K562 (cell line): ENCODE measurements around the gene ASMT. TPM values are rescaled to one million over a fixed set of nuclear protein-coding genes. Genes with fewer than 3 reads are reported as not detected.

Experiments
- ATAC-seq: fragments of 200-7000 bp; cut with Tn5 transposase; 3 replicates; pipeline ENCODE4 v1.9.1; 2020; ENCODE audit warnings: moderate library complexity
- BruUV-seq: library from RNA; stranded (reverse); fragments of 400-500 nt; replicated peaks from 2 replicates; lab custom pipeline; 2021; lab: Mats Ljungman, UMichigan
- CTCF ChIA-PET: fragments of 300-600 bp; formaldehyde crosslinking; extraction: SDS; loops from one replicate; lab custom pipeline; 2021; ENCODE audit warnings: low intra/inter-chr PET ratio; lab: Yijun Ruan, JAX
- POLR2A ChIA-PET: fragments of 300-600, 350-650 bp; sonication (Branson Sonifier 250); formaldehyde crosslinking; extraction: SDS; loops from one replicate; lab custom pipeline; 2021; ENCODE audit warnings: antibody characterized with exemption, inconsistent platforms; lab: Yijun Ruan, JAX
- DNase-seq, 4 experiments: peaks; one replicate each; pipeline versions ENCODE4 v3.0.0 to v3.0.0-alpha.2; 2011 to 2018; ENCODE audit warnings: low spot score in 3 of 4, mixed read lengths in 3 of 4; ENCODE audit errors: extremely low read depth in 1 of 4
- FAIRE-seq: peaks from 2 replicates; lab custom pipeline; 2011; peaks lifted over from hg19 to GRCh38; lab: Jason Lieb, UNC
- H2AFZ ChIP-seq: 2 replicates; pipeline ENCODE4 v1.6.0; 2011; ENCODE audit warnings: low read depth, low read length, control low read depth, inconsistent platforms
- H3K27ac ChIP-seq: fragments of 200-600 bp; 3 replicates; pipeline ENCODE4 v1.8.0; 2011; ENCODE audit warnings: low read depth, mild to moderate bottlenecking, control low read depth, inconsistent platforms, low read length, moderate library complexity, mixed read lengths; ENCODE audit errors: extremely low read depth
- H3K27me3 ChIP-seq, 2 experiments: fragments of 300-600 bp in 1 of 2; 2 replicates in 1 of 2; 3 replicates in 1 of 2; pipeline versions ENCODE4 v1.6.0 to v1.8.0; 2011; ENCODE audit warnings: inconsistent platforms in 2 of 2, low read length in 2 of 2, mild to moderate bottlenecking in 1 of 2, mixed read lengths in 1 of 2, moderate library complexity in 1 of 2; ENCODE audit not compliant: control insufficient read depth in 2 of 2, insufficient read depth in 2 of 2
- H3K36me3 ChIP-seq: fragments of 300-600 bp; 3 replicates; pipeline ENCODE4 v1.8.0; 2011; ENCODE audit warnings: mild to moderate bottlenecking, low read length, inconsistent platforms; ENCODE audit not compliant: control insufficient read depth, insufficient read depth
- H3K4me1 ChIP-seq, 2 experiments: fragments of 200-600 bp in 1 of 2; replicated peaks in 1 of 2; 2 replicates in 1 of 2; 3 replicates in 1 of 2; pipeline versions ENCODE4 v1.5.1 to v1.8.0; 2011; ENCODE audit warnings: inconsistent platforms in 2 of 2, low read length in 2 of 2, mild to moderate bottlenecking in 1 of 2, mixed read lengths in 1 of 2, moderate library complexity in 1 of 2; ENCODE audit not compliant: control insufficient read depth in 2 of 2, insufficient read depth in 2 of 2
- H3K4me2 ChIP-seq: 2 replicates; pipeline ENCODE4 v1.6.1; 2011; ENCODE audit warnings: low read length, control low read depth, inconsistent platforms, mixed read lengths; ENCODE audit not compliant: insufficient read depth
- H3K4me3 ChIP-seq: fragments of 200-600 bp; sonication (generic), shearing (Covaris generic); 2 replicates; pipeline ENCODE4 v1.5.1; 2016; ENCODE audit warnings: control low read depth, inconsistent platforms
- H3K79me2 ChIP-seq: fragments of 200-600 bp; 3 replicates; pipeline ENCODE4 v1.8.0; 2011; ENCODE audit warnings: low read length, inconsistent platforms; ENCODE audit not compliant: control insufficient read depth, insufficient read depth
- H3K9ac ChIP-seq, 2 experiments: 2 replicates each; pipeline versions ENCODE4 v1.6.0 to v1.6.1; 2011; ENCODE audit warnings: low read depth in 2 of 2, low read length in 2 of 2, control low read depth in 1 of 2, inconsistent platforms in 1 of 2, mild to moderate bottlenecking in 1 of 2, mixed read lengths in 1 of 2; ENCODE audit not compliant: insufficient read depth in 1 of 2
- H3K9me1 ChIP-seq: one replicate; pipeline ENCODE4 v1.6.0; 2011; ENCODE audit warnings: inconsistent platforms, mild to moderate bottlenecking, low read length, moderate library complexity; ENCODE audit not compliant: control insufficient read depth, insufficient read depth
- H3K9me3 ChIP-seq: replicated peaks from 2 replicates; pipeline ENCODE4 v1.5.1; 2011; ENCODE audit warnings: low read depth, low read length, inconsistent platforms; ENCODE audit not compliant: control insufficient read depth, insufficient read depth
- H4K20me1 ChIP-seq: replicated peaks from 2 replicates; pipeline ENCODE4 v1.6.1; 2011; ENCODE audit warnings: low read length, inconsistent platforms, mixed read lengths; ENCODE audit not compliant: control insufficient read depth, insufficient read depth
- GATA2 ChIP-seq: sonication (generic); formaldehyde crosslinking; IDR thresholded peaks from 2 replicates; pipeline ENCODE4 v1.4.0; 2020; ENCODE audit warnings: mild to moderate bottlenecking, missing genetic modification reagents
- KLF6 ChIP-seq: fragments of 250-450 bp; sonication (Bioruptor Pico); IDR thresholded peaks from 2 replicates; pipeline ENCODE4 v1.4.0; 2020; ENCODE audit warnings: mild to moderate bottlenecking, moderate library complexity, borderline replicate concordance
- PRMT5 ChIP-seq: sonication (generic); formaldehyde crosslinking; IDR thresholded peaks from 2 replicates; pipeline ENCODE4 v1.5.0; 2020; ENCODE audit warnings: missing genetic modification reagents
- PTRF ChIP-seq: fragments of 450-650 bp; IDR thresholded peaks from 2 replicates; pipeline ENCODE4 v1.6.1; 2016; ENCODE audit warnings: mild to moderate bottlenecking, missing genetic modification characterization, missing compliant biosample characterization
- TGIF2 ChIP-seq: sonication (generic); formaldehyde crosslinking; IDR thresholded peaks from 2 replicates; pipeline ENCODE4 v1.8.1; 2022; ENCODE audit warnings: mild to moderate bottlenecking, missing genetic modification reagents, moderate library complexity
- WGBS: fragments of 100-300 bp; shearing (Covaris generic); methylation state at CpG from one replicate; pipeline ENCODE4 v1.1.6; 2016; ENCODE audit warnings: low coverage, mixed read lengths; ENCODE audit not compliant: insufficient coverage; ENCODE audit errors: missing lambda C conversion rate; 5-methylcytosine and 5-hydroxymethylcytosine counted together
- in situ Hi-C: fragments of 300-500 bp; cut with MboI; formaldehyde crosslinking; loops from 4 replicates; pipeline ENCODE4 v1.15.0; 2018; ENCODE audit warnings: inconsistent platforms, mixed read lengths
- intact Hi-C: fragments of 100-400 bp; cut with micrococcal nuclease; formaldehyde crosslinking; loops from 2 replicates; pipeline ENCODE4 v1.14.2; 2022
- polyA plus RNA-seq, 8 experiments: library from polyadenylated mRNA; depleted of rRNA in 4 of 8; stranded (reverse) in 5 of 8; unstranded in 3 of 8; fragments of >200 nt; fragmentation: Nextera tagmentation in 2 of 8; fragmentation: Illumina TruSeq in 1 of 8; extraction: Ambion mirVana in 2 of 8; extraction: Trizol in 1 of 8; gene quantifications; 2 replicates each; pipeline versions ENCODE4 v1.2.1 to v1.2.3, GENCODE V29; 2011 to 2014; ENCODE audit warnings: inconsistent platforms in 1 of 8, missing spikeins in 1 of 8
- total RNA-seq, 7 experiments: library from RNA; depleted of rRNA in 6 of 7; stranded (reverse); fragments of >200 nt in 6 of 7; fragmentation: Illumina TruSeq in 2 of 7; extraction: Trizol in 2 of 7; gene quantifications; 2 replicates each; pipeline versions ENCODE4 v1.2.1 to v1.2.3, GENCODE V29; 2011 to 2021; ENCODE audit warnings: low replicate concordance in 1 of 7
- TF ChIP-seq, protein P1 (sequence below): fragments of 250-450 bp; sonication (Bioruptor Pico); IDR thresholded peaks from 2 replicates; pipeline ENCODE4 v1.4.0; 2020; ENCODE audit warnings: borderline replicate concordance
- TF ChIP-seq, protein P2 (sequence below): fragments of 450-650 bp; IDR thresholded peaks from 2 replicates; pipeline ENCODE4 v1.6.1; 2016; ENCODE audit warnings: borderline replicate concordance

ASMT gene
- total and polyA plus RNA-seq, 9 of the 15 experiments (the other 6 are each of a cell fraction or from before 2014, with no cell fraction given): 0.06 TPM; not detected in 8

DNA sequence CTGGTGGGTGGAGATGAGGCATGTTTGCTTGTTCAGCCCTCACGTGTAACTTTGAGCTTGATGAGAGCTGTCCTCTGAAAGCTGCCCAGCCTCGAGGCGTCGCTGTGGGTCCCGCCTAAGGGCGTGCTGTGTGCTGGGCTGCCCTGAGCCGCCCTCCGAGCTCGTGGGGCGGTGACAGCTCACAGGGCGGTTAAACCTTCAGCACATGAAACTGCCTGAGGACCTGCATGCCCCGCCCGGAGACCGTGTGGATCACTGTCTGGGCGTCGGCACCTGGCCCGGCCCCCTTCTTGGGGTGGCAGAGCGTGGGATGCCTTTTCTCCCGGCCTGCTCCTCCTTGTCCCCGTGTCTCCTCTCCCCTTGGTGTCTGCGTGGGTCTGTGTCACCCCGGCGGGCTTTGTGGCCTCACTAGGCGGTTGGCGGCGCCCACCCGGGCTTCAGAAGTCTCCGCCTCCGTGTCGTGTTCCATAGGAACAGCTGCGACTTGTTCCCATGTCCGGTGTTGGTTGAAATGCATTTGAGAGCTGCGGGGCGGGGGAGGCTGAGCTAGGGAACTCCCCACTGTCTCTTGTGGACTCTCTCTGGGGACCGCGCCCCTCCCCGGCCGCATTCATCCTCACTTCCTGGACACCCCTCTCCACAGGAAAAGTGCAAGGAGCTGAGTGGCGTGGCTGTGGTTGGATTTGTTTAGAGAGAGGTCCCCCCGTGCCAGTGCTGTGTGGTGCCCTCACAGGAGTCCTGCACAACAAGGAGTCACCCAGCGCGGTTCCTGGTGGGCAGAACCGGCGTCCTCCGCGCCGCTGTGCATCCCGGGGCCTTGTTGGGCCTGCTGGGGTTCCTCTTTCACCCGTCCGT, 16.6 kb upstream of the ASMT start (continued):
- no peak for TF ChIP-seq GATA2
- TF ChIP-seq, protein P1, sequence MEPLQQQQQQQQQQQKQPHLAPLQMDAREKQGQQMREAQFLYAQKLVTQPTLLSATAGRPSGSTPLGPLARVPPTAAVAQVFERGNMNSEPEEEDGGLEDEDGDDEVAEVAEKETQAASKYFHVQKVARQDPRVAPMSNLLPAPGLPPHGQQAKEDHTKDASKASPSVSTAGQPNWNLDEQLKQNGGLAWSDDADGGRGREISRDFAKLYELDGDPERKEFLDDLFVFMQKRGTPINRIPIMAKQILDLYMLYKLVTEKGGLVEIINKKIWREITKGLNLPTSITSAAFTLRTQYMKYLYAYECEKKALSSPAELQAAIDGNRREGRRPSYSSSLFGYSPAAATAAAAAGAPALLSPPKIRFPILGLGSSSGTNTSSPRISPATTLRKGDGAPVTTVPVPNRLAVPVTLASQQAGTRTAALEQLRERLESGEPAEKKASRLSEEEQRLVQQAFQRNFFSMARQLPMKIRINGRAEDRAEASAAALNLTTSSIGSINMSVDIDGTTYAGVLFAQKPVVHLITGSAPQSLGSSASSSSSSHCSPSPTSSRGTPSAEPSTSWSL (CRISPR knock-in tag): no peak
- no peak for TF ChIP-seq TGIF2 (CRISPR knock-in tag)
- TF ChIP-seq KLF6 (CRISPR knock-in tag): no peak
- no peak for TF ChIP-seq PRMT5 (CRISPR knock-in tag)

DNA sequence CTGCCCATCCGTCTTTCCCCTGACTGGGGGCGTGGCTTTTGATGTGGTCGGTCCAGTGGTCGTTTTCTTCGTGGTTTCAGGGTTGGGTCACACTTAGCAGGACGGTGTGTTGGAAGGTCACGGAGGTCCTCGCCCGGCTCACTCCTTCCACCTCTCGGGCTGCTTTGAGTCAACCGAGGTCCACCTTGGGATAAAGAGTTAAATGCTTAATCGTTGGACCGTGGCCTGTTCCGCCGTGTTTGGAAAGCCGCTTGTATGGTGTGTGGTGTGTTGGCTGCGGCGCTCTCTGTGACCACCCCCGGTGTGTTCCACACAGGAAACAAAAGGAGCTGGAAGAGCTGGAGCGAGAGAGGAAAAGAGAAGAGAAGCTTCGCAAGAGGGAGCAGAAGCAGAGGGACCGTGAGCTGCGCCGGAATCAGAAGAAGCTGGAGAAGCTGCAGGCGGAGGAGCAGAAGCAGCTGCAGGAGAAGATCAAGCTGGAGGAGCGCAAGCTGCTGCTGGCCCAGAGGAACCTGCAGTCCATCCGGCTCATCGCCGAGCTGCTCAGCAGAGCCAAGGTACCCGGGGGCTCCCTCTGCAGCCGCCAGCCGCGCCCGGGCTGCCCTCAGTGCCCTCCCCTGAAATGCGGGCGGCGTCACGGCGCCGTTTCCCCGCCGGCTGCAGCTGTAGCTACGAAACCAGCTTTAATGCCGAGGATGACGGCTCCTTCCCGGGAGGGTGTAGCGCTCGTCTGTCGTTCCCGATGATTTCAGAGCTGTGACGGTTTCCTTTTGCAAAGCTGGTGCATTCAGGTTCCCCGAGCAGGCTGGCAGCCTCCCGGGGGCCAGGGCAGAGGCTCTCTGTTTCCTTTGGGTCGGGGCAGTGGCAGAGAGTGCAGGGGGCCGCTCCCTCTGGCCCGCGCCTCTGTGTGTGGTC, 15.7 kb upstream of the ASMT start:
- no TSS peak for BruUV-seq
- DNase-seq: no peak
- Histone ChIP-seq H3K27me3 (no peaks in the 10 kb centered on the region), H3K27ac (no peak overlapping the region), H3K9ac (no peak overlapping the region), H3K4me2 (no peak overlapping the region), H3K9me1 (no peaks in the 10 kb centered on the region), H3K4me3 (no peak overlapping the region), H2AFZ (no peak overlapping the region), H3K4me1 (peaks cover 0 to 12% of the 10 kb centered on the region in 2 experiments; a peak in 1 of 5 replicates), H4K20me1 (no peaks in the 10 kb centered on the region), H3K9me3 (no peaks in the 10 kb centered on the region), H3K36me3 (peaks cover 77% of the 10 kb centered on the region; the same call in 2 of the 3 replicates), H3K79me2 (peaks cover 13% of the 10 kb centered on the region)
- intact Hi-C loops (no loop called here), in situ Hi-C loops (no loop called here)
- ChIA-PET POLR2A (no interaction called here), CTCF (no interaction called here)
- WGBS: 90% methylated on average over 21 of the region's 57 CpGs
- FAIRE-seq: no peak
- no peak for TF ChIP-seq PTRF (tag)
- TF ChIP-seq, protein P2, sequence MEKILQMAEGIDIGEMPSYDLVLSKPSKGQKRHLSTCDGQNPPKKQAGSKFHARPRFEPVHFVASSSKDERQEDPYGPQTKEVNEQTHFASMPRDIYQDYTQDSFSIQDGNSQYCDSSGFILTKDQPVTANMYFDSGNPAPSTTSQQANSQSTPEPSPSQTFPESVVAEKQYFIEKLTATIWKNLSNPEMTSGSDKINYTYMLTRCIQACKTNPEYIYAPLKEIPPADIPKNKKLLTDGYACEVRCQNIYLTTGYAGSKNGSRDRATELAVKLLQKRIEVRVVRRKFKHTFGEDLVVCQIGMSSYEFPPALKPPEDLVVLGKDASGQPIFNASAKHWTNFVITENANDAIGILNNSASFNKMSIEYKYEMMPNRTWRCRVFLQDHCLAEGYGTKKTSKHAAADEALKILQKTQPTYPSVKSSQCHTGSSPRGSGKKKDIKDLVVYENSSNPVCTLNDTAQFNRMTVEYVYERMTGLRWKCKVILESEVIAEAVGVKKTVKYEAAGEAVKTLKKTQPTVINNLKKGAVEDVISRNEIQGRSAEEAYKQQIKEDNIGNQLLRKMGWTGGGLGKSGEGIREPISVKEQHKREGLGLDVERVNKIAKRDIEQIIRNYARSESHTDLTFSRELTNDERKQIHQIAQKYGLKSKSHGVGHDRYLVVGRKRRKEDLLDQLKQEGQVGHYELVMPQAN: no peak
- no peak for ATAC-seq
